ENCODE data around the gene NRXN3. TPM values are rescaled to one million over a fixed set of nuclear protein-coding genes. Genes with fewer than 3 reads are reported as not detected.

The NRXN3 gene
- total and polyA plus RNA-seq, 4 donors, result 0.07 to 1.2 (median 0.23) TPM

DNA sequence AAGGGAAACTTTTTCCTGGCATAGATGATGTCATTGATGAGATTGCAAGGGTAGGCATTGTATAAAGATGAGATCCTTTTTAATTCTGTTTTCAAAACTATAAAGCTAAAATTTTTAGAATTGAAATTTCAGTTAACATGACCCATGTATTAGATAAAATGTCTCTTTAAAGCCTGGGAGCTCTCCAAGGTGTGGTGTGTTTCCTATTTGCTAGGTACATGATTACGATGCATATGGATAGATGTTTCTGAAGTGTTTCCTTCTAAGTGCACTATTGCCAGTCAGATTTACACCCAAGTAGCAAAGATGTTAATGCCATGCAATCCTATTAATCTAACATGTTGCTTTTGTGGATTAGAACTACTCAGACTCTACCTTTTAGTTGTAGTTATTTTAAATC is 1206.4 kb downstream of the NRXN3 start:
- 76% methylated on average over 1 of the region's 1 CpG for WGBS
- H3K36me3 ChIP-seq (ENCODE audit: control insufficient read depth in 4 of 4, insufficient read depth in 3 of 4, low read depth in 1 of 4, low read length in 3 of 4), result no peaks in the 10 kb centered on the region
- H3K4me1 ChIP-seq (ENCODE audit: control insufficient read depth in 4 of 4, insufficient read depth in 4 of 4, low read length in 3 of 4), result no peaks in the 10 kb centered on the region
- no peaks in the 10 kb centered on the region for H3K9me3 ChIP-seq (ENCODE audit: control insufficient read depth in 4 of 4, low read length in 3 of 4)
- no peak overlapping the region for H3K9ac ChIP-seq (ENCODE audit: low read depth in 1 of 2, low read length in 2 of 2)
- DNase-seq (ENCODE audit: low spot score), result no peak
- no peak for TF ChIP-seq FOXA1 (IDR thresholded peaks at IDR 0.05)
- no peak for TF ChIP-seq NR2F2 (IDR thresholded peaks at IDR 0.05)
- TF ChIP-seq, protein P1, sequence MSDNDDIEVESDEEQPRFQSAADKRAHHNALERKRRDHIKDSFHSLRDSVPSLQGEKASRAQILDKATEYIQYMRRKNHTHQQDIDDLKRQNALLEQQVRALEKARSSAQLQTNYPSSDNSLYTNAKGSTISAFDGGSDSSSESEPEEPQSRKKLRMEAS (IDR thresholded peaks at IDR 0.05), result no peak
- TF ChIP-seq ATF3 (IDR thresholded peaks at IDR 0.05), result no peak
- TF ChIP-seq FOXA2 (IDR thresholded peaks at IDR 0.05), result no peak
- TF ChIP-seq RXRA (IDR thresholded peaks at IDR 0.05), result no peak
- no peak for TF ChIP-seq RAD21 (IDR thresholded peaks at IDR 0.05)
- TF ChIP-seq JUND (IDR thresholded peaks at IDR 0.05), result no peak
- TF ChIP-seq REST (IDR thresholded peaks at IDR 0.05), result no peak
- H3K27ac ChIP-seq (ENCODE audit: low read depth in 1 of 2, low read length in 2 of 2), result no peak overlapping the region
- peaks cover 0 to 5% (median 0%) of the 10 kb centered on the region in 4 donors for H3K27me3 ChIP-seq (ENCODE audit: control insufficient read depth in 4 of 4, insufficient read depth in 4 of 4, low read length in 3 of 4)
- no peak overlapping the region for H3K4me3 ChIP-seq (ENCODE audit: low read depth in 1 of 3, low read length in 3 of 3)

DNA sequence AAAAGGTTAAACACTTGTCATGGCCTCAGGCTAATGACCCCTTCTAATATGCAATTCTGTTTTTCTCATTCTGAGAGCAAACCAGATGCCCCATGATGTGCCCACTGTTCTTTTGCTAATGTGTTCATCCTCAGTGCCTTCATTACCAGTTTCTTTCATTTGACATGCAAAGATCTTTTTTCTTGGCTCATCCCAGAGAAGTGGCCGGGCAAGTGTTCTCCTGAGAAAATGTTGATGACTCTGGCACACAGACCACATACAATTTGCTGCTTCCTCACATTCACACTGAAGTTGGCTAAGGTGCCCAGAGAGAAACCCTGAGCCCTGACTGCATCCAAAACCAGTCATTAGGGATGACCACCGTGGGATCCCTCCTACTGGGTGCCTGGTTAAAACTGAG is 1207.8 kb downstream of the NRXN3 start:
- no peak overlapping the region for H3K27ac ChIP-seq (ENCODE audit: low read depth in 1 of 2, low read length in 2 of 2)
- no peaks in the 10 kb centered on the region for H3K9me3 ChIP-seq (ENCODE audit: control insufficient read depth in 4 of 4, low read length in 3 of 4)
- H3K9ac ChIP-seq (ENCODE audit: low read depth in 1 of 2, low read length in 2 of 2), result no peak overlapping the region
- WGBS, result 62% methylated on average over 2 of the region's 2 CpGs
- peaks cover 0 to 5% (median 0%) of the 10 kb centered on the region in 4 donors for H3K27me3 ChIP-seq (ENCODE audit: control insufficient read depth in 4 of 4, insufficient read depth in 4 of 4, low read length in 3 of 4)
- TF ChIP-seq YY1 (IDR thresholded peaks at IDR 0.05) (no peak), SP1 (IDR thresholded peaks at IDR 0.05) (no peak), ATF3 (IDR thresholded peaks at IDR 0.05) (no peak), FOXA2 (IDR thresholded peaks at IDR 0.05) (no peak), NR2F2 (IDR thresholded peaks at IDR 0.05) (no peak), TAF1 (conservative IDR thresholded peaks at IDR 0.05) (no peak), EGR1 (IDR thresholded peaks at IDR 0.05; ENCODE audit: low read depth in 2 of 2) (no peak), HNF4A (conservative IDR thresholded peaks at IDR 0.05) (no peak), CTCF (IDR thresholded peaks at IDR 0.05; ENCODE audit: low read depth, low read length, missing input control) (no peak), FOXA1 (IDR thresholded peaks at IDR 0.05) (no peak), JUND (IDR thresholded peaks at IDR 0.05) (no peak), GABPA (IDR thresholded peaks at IDR 0.05 in 1 of 2, conservative IDR thresholded peaks at IDR 0.05 in 1 of 2) (no peak), REST (IDR thresholded peaks at IDR 0.05) (no peak), RXRA (IDR thresholded peaks at IDR 0.05) (no peak), HNF4G (IDR thresholded peaks at IDR 0.05) (no peak), ZBTB33 (IDR thresholded peaks at IDR 0.05) (no peak), RAD21 (IDR thresholded peaks at IDR 0.05) (no peak)
- TF ChIP-seq, protein P1 (IDR thresholded peaks at IDR 0.05), result no peak
- no peak for DNase-seq (ENCODE audit: low spot score)
- H3K4me1 ChIP-seq (ENCODE audit: control insufficient read depth in 4 of 4, insufficient read depth in 4 of 4, low read length in 3 of 4), result no peaks in the 10 kb centered on the region
- no peak overlapping the region for H3K4me3 ChIP-seq (ENCODE audit: low read depth in 1 of 3, low read length in 3 of 3)
- H3K36me3 ChIP-seq (ENCODE audit: control insufficient read depth in 4 of 4, insufficient read depth in 3 of 4, low read depth in 1 of 4, low read length in 3 of 4), result no peaks in the 10 kb centered on the region
